ENCODE data around the gene ARMS2.

ARMS2 gene

GRCh38 chr10:122503012-122503411 lies 48.6 kb downstream of the ARMS2 start:
- no peaks in the 10 kb centered on the region for H3K27me3 ChIP-seq (ENCODE audit: low read depth, low read length)

GRCh38 chr10:122503886-122504609 lies 49.6 kb downstream of the ARMS2 start:
- Histone ChIP-seq H3K27me3 (ENCODE audit: low read depth, low read length) (no peaks in the 10 kb centered on the region), H3K4me2 (ENCODE audit: low read length) (no peak overlapping the region), H4K20me1 (ENCODE audit: insufficient read depth, low read length) (no peaks in the 10 kb centered on the region), H3K4me3 (ENCODE audit: low read length) (no peak overlapping the region), H3K9me3 (ENCODE audit: insufficient read depth, low read length) (no peaks in the 10 kb centered on the region), H3K79me2 (ENCODE audit: low read length) (no peaks in the 10 kb centered on the region), H3K4me1 (ENCODE audit: low read length) (no peaks in the 10 kb centered on the region), H3K27ac (ENCODE audit: low read length) (no peak overlapping the region), H3K36me3 (replicated peaks; ENCODE audit: low read depth, low read length) (no peaks in the 10 kb centered on the region), H2AFZ (ENCODE audit: low read depth, low read length) (no peak overlapping the region), H3K9ac (ENCODE audit: low read length) (no peak overlapping the region)
- no peak for TF ChIP-seq CTCF (IDR thresholded peaks at IDR 0.05; ENCODE audit: low read depth, low read length)
- TF ChIP-seq EZH2phosphoT487 (IDR thresholded peaks at IDR 0.05; ENCODE audit: low read depth): no peak

More at GRCh38 chr10:122503012-122503411, 48.6 kb downstream of the ARMS2 start:
- Histone ChIP-seq H3K9me3 (ENCODE audit: insufficient read depth, low read length) (no peaks in the 10 kb centered on the region), H3K4me3 (ENCODE audit: low read length) (no peak overlapping the region), H3K79me2 (ENCODE audit: low read length) (no peaks in the 10 kb centered on the region), H4K20me1 (ENCODE audit: insufficient read depth, low read length) (no peaks in the 10 kb centered on the region), H3K9ac (ENCODE audit: low read length) (no peak overlapping the region), H3K36me3 (replicated peaks; ENCODE audit: low read depth, low read length) (no peaks in the 10 kb centered on the region), H2AFZ (ENCODE audit: low read depth, low read length) (no peak overlapping the region), H3K4me2 (ENCODE audit: low read length) (no peak overlapping the region), H3K27ac (ENCODE audit: low read length) (no peak overlapping the region), H3K4me1 (ENCODE audit: low read length) (no peaks in the 10 kb centered on the region)
- TF ChIP-seq EZH2phosphoT487 (IDR thresholded peaks at IDR 0.05; ENCODE audit: low read depth) (no peak), CTCF (IDR thresholded peaks at IDR 0.05; ENCODE audit: low read depth, low read length) (no peak)

- Histone ChIP-seq H3K4me3 (ENCODE audit: low read length) (no peak overlapping the region), H3K4me2 (ENCODE audit: low read length) (no peak overlapping the region), H3K36me3 (replicated peaks; ENCODE audit: low read depth, low read length) (no peaks in the 10 kb centered on the region), H3K9ac (ENCODE audit: low read length) (no peak overlapping the region), H2AFZ (ENCODE audit: low read depth, low read length) (no peak overlapping the region), H3K79me2 (ENCODE audit: low read length) (no peaks in the 10 kb centered on the region), H3K9me3 (ENCODE audit: insufficient read depth, low read length) (no peaks in the 10 kb centered on the region), H3K27me3 (ENCODE audit: low read depth, low read length) (no peaks in the 10 kb centered on the region), H4K20me1 (ENCODE audit: insufficient read depth, low read length) (no peaks in the 10 kb centered on the region), H3K27ac (ENCODE audit: low read length) (no peak overlapping the region), H3K4me1 (ENCODE audit: low read length) (no peaks in the 10 kb centered on the region)
- TF ChIP-seq EZH2phosphoT487 (IDR thresholded peaks at IDR 0.05; ENCODE audit: low read depth): no peak
- no peak for TF ChIP-seq CTCF (IDR thresholded peaks at IDR 0.05; ENCODE audit: low read depth, low read length)
These were observed 50.1 kb downstream of the ARMS2 start for GRCh38 chr10:122504610-122504950.

GRCh38 chr10:122505011-122505410 lies 50.6 kb downstream of the ARMS2 start:
- no peak overlapping the region for H2AFZ ChIP-seq (ENCODE audit: low read depth, low read length)
- no peak overlapping the region for H3K27ac ChIP-seq (ENCODE audit: low read length)
- no peak overlapping the region for H3K4me3 ChIP-seq (ENCODE audit: low read length)
- H3K9ac ChIP-seq (ENCODE audit: low read length): no peak overlapping the region
- no peaks in the 10 kb centered on the region for H3K36me3 ChIP-seq (replicated peaks; ENCODE audit: low read depth, low read length)
- H3K27me3 ChIP-seq (ENCODE audit: low read depth, low read length): no peaks in the 10 kb centered on the region
- no peaks in the 10 kb centered on the region for H3K9me3 ChIP-seq (ENCODE audit: insufficient read depth, low read length)
- no peaks in the 10 kb centered on the region for H3K79me2 ChIP-seq (ENCODE audit: low read length)
- TF ChIP-seq EZH2phosphoT487 (IDR thresholded peaks at IDR 0.05; ENCODE audit: low read depth): no peak
- no peak for TF ChIP-seq CTCF (IDR thresholded peaks at IDR 0.05; ENCODE audit: low read depth, low read length)
- H3K4me1 ChIP-seq (ENCODE audit: low read length): no peaks in the 10 kb centered on the region
- no peak overlapping the region for H3K4me2 ChIP-seq (ENCODE audit: low read length)
- no peaks in the 10 kb centered on the region for H4K20me1 ChIP-seq (ENCODE audit: insufficient read depth, low read length)

All from OCI-LY3 (cell line).